HG03521 (cell line): ENCODE results near the gene RCAN1.

Source experiments
- ATAC-seq: cut with Tn5 transposase; IDR thresholded peaks from one replicate; pipeline ENCODE4 v1.9.1; 2021; ENCODE audit warnings: mild to moderate bottlenecking, moderate library complexity; ENCODE audit not compliant: unreplicated experiment

RCAN1 gene

DNA sequence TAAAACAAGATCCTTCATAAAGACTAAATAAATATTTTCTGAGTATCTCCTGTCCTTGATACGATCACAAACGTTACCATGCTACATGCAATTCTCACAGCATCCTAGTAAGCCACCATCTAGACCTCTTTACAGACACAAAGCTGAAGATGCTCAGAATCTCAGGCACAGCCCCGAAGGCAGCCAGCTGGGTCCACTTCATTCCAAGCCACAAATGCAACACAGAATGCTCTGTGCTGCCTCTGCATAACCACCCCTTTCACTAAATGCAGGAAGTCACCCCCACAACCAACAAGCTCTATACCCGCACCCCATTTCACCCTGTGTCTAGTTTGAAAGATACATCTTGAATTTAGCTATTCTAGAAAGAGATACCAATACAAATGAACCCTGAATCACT lies 12.9 kb downstream of the RCAN1 start:
- ATAC-seq, result no peak

GRCh38 chr21:34599534-34600101 lies 15.3 kb downstream of the RCAN1 start:
- no peak for ATAC-seq

- no peak for ATAC-seq
Observed at GRCh38 chr21:34598931-34599400, 15.9 kb downstream of the RCAN1 start.

DNA sequence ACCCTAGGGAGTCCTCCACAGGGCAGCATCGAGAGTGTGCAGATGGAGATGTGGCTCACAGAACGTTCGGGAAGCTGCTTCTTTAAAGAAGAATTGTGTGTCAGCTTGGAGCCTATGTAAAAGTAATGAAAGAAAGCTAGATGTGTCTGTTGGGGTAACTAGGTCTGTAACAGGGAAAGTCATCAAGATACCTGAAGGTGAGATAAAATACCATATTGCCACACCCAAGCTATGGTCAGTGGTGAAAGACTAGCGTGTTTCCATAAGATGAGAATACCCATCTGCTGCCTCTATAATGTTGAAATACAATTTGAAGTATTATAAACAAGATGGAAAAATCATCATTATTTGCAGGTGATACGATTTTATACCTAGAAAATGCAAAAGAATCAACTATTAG lies 17.5 kb downstream of the RCAN1 start:
- no peak for ATAC-seq

DNA sequence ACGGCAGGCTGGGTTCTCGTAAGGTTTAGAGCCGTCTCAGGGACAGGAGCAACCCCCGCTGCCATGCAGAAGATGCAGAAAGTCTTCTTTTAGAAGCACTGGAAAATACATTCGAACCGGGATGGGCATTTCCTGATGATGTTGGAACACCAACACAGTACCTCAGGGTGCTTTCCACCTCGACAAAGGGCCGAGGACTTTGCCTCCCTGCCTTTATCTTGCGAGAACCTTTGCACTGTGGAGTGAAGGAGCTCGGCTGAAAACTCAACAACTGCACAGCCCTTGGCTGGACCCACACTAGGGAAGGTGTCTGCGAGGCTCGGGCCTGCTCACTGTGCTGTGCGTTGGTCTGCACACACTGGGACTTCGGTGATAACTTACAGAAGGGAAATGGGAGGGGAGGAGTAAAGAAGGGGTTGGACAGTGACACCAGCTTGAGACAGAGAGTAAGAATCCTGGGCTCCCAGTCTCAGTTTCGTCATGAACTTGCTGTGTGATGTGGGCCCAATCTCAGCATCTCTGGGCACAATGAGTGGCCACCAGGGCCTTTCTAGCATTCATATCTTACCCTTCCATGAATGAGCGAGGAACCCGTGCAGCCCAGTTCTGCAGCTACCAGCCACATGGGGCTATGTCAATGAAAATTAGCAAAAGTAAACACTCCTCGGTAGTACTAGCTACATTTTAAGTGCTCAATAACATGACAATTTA lies 18.2 kb downstream of the RCAN1 start:
- ATAC-seq, result no peak

DNA sequence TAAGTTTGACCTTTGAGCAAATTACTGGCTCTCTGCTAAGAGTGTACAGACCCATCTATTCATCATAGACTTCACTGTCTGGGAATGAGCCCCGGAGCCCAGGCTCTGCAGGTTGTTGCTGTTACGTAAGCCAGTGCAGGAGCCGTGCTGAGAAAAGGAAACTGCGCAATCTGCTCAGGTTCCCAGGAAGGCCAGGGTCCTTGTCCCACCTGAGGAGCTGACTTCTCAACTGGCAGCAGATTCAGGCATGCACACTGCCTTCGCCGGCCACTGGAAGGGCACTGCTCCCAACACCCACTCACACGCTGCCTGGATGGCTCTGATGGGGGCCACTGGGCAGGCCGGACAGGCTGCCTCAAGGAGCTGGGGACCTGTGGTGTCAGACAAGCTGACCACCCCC lies 19.5 kb downstream of the RCAN1 start:
- ATAC-seq, result no peak

- no peak for ATAC-seq
Observed at GRCh38 chr21:34594566-34595234, 20.2 kb downstream of the RCAN1 start.

DNA sequence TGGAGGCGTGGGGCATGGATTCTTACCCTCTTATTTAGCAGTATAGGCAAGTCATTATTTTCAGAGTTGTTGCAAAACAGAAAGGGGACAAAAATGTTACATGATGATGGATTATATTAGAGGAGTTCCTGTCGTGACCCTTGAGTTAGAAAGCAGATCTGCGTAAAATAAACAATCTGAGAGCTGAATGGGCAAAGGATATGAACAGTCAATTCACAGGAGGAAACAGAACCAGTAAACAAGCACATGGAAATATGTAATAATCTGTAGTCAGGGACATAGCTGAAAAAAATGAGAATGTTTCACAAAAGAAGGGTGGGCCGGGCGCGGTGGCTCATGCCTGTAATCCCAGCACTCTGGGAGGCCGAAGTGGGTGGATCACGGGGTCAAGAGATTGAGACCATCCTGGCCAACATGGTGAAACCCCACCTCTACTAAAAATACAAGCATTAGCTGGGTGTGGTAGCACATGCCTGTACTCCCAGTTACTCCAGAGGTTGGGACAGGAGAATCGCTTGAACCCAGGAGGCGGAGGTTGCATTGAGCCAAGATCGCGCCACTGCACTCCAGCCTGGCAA lies 20.9 kb downstream of the RCAN1 start:
- ATAC-seq, result no peak

GRCh38 chr21:34593423-34593822 lies 21.5 kb downstream of the RCAN1 start:
- ATAC-seq, result no peak

GRCh38 chr21:34592120-34592955 lies 22.6 kb downstream of the RCAN1 start:
- no peak for ATAC-seq

GRCh38 chr21:34590520-34590919 lies 24.4 kb downstream of the RCAN1 start:
- ATAC-seq, result no peak

DNA sequence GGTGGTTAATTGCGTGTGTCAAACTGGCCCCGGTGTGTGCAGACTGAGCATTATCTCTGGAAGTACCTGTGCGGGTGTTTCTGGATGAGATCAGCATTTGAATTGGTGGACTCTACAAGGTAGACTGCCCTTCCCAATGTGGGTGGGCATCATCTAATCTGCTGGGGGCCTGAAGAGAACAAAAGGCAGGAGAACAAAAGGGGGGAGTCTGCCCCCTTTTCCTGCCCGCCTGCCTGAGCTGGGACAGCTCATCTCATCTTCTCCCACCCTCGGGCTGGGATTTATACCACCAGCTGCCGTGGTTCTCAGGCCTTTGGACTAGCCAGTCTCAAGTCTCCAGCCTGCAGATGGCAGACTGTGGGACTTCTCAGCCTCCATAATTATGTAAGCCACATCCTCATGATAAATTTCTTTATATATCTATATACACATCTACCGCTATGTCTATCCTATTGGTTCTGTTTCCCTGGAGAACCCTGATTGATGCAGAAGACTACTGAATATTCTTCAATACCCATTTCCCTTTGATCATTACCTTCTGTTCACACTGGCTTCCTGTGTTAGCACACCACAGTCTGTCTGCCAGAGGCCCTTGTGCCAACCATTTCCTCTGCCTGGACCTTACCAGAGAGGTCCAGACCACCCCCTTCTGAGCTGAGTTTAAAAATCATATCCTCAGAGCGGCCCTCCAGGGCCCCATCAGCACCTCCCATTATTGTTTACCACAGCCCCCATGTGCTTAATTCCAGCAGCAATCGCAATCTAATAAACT lies 25.2 kb downstream of the RCAN1 start:
- no peak for ATAC-seq

GRCh38 chr21:34583926-34584563 lies 30.9 kb downstream of the RCAN1 start:
- no peak for ATAC-seq

GRCh38 chr21:34582506-34583150 lies 32.3 kb downstream of the RCAN1 start:
- ATAC-seq, result no peak

DNA sequence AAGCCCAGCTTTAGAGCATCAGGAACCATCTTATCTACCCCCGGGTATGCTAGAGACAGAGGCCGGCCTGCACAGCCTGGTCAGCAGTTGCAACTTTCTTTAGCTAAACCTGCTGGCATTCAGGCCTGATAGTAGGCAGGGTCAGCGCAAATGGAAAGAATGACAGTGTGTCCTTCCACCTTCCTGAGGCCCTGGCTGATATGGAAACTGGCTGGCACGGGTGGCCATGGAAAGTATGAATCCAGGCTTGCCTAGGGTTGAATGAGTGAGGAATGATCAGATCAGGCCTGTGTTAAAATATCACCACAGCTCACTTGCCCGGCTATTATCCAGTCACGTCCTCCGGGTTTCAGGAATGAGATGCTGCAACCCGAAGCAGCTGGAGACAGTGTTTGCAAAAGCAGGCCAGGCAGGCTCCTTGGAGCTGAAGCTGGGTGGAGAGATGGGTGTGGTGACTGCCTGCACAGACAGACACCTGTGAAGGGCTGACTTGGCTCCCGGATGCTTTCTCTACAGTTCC lies 34.7 kb downstream of the RCAN1 start:
- no peak for ATAC-seq

GRCh38 chr21:34579411-34579810 lies 35.5 kb downstream of the RCAN1 start:
- ATAC-seq, result no peak

GRCh38 chr21:34576041-34576511 lies 38.8 kb downstream of the RCAN1 start:
- no peak for ATAC-seq

DNA sequence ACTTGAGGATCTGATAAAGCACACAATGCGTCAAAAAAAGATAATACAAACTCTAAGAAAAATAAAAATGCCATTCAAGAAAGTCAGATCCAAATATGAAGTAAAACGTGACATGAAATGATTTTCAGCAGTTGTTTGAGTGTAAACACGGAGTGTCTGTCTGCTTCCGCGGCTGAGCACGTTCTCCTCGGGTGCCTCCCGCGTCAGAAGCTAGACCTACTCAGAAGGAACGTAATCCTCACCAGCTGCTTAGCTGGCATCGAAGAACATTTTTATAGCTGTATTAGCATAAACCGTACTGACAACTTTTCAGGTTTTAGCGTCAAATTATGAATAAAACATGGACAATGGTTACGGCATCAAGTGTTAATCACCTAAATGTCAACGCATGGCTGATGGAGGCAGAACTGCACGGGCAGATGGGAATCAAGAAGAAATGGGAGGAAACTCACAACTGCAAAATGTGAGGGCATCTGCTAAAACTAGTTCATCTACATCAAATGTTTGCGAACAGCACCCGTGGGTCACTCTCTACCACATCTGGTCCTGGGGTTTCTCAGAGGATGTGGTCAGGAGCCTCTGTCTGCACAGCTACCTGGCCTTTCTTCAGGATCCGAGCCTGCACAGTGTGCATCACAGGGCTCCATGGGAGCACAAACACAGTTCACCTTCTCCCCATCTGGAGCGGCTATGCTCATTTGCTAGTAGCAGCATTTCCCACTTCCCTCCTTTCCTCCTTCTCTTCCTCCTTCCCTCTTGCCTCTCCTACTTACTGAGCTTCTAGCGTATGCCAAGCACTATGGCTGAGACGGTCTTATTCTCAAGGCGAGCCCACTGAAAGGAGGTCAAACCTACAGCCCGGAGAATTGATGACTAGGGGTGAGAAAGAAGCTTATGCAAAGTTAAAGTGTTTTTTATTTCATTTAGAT lies 40.0 kb downstream of the RCAN1 start:
- ATAC-seq, result no peak
